ENCODE results near the gene BAIAP2L2. TPM values are rescaled to one million over a fixed set of nuclear protein-coding genes. Genes with fewer than 3 reads are reported as not detected.

Gene BAIAP2L2
- polyA plus RNA-seq, 1 donor from 2014 or later = 2.3 TPM

DNA sequence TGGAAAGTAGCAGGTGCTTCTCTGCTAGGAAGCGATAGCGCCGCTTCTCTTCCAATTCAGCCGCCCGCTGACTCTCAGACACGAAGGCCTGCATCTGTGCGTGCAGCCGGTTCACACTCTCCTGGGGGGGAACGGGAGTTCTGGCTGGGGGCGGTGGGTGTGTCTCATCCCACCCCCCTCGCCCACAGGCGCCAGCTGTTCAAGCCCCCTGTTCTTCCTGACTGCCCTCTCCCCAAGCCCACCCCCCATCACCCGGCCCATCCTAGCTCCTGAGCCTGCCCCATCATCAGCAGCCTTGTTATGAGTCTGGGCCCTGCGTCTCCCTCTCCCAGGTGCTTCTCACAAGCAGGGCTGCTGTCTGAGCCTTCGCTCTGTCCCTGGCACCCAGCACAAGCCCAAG, 13.4 kb downstream of the BAIAP2L2 start:
- H3K27me3 ChIP-seq (ENCODE audit: insufficient read depth, low read depth, low read length) = no peaks in the 10 kb centered on the region
- TF ChIP-seq EZH2 (IDR thresholded peaks at IDR 0.05; ENCODE audit: borderline replicate concordance, insufficient read depth, low read length, poor library complexity, severe bottlenecking) (no peak), POLR2AphosphoS5 (IDR thresholded peaks at IDR 0.05) (no peak), MXI1 (conservative IDR thresholded peaks at IDR 0.05; ENCODE audit: poor library complexity, severe bottlenecking) (no peak), TAF1 (IDR thresholded peaks at IDR 0.05; ENCODE audit: low read depth) (no peak), EP300 (conservative IDR thresholded peaks at IDR 0.05; ENCODE audit: poor library complexity, severe bottlenecking) (no peak), RAD21 (conservative IDR thresholded peaks at IDR 0.05) (no peak), SMC3 (conservative IDR thresholded peaks at IDR 0.05; ENCODE audit: poor library complexity) (no peak)
- TF ChIP-seq, protein P1, sequence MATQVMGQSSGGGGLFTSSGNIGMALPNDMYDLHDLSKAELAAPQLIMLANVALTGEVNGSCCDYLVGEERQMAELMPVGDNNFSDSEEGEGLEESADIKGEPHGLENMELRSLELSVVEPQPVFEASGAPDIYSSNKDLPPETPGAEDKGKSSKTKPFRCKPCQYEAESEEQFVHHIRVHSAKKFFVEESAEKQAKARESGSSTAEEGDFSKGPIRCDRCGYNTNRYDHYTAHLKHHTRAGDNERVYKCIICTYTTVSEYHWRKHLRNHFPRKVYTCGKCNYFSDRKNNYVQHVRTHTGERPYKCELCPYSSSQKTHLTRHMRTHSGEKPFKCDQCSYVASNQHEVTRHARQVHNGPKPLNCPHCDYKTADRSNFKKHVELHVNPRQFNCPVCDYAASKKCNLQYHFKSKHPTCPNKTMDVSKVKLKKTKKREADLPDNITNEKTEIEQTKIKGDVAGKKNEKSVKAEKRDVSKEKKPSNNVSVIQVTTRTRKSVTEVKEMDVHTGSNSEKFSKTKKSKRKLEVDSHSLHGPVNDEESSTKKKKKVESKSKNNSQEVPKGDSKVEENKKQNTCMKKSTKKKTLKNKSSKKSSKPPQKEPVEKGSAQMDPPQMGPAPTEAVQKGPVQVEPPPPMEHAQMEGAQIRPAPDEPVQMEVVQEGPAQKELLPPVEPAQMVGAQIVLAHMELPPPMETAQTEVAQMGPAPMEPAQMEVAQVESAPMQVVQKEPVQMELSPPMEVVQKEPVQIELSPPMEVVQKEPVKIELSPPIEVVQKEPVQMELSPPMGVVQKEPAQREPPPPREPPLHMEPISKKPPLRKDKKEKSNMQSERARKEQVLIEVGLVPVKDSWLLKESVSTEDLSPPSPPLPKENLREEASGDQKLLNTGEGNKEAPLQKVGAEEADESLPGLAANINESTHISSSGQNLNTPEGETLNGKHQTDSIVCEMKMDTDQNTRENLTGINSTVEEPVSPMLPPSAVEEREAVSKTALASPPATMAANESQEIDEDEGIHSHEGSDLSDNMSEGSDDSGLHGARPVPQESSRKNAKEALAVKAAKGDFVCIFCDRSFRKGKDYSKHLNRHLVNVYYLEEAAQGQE (IDR thresholded peaks at IDR 0.05; ENCODE audit: borderline replicate concordance) = no peak
- TF ChIP-seq, protein P2, sequence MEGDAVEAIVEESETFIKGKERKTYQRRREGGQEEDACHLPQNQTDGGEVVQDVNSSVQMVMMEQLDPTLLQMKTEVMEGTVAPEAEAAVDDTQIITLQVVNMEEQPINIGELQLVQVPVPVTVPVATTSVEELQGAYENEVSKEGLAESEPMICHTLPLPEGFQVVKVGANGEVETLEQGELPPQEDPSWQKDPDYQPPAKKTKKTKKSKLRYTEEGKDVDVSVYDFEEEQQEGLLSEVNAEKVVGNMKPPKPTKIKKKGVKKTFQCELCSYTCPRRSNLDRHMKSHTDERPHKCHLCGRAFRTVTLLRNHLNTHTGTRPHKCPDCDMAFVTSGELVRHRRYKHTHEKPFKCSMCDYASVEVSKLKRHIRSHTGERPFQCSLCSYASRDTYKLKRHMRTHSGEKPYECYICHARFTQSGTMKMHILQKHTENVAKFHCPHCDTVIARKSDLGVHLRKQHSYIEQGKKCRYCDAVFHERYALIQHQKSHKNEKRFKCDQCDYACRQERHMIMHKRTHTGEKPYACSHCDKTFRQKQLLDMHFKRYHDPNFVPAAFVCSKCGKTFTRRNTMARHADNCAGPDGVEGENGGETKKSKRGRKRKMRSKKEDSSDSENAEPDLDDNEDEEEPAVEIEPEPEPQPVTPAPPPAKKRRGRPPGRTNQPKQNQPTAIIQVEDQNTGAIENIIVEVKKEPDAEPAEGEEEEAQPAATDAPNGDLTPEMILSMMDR (IDR thresholded peaks at IDR 0.05; ENCODE audit: poor library complexity, severe bottlenecking) = no peak
- H3F3A ChIP-seq (ENCODE audit: insufficient read depth, low read length, poor library complexity, severe bottlenecking) = no peaks in the 10 kb centered on the region
- H3K27ac ChIP-seq (ENCODE audit: low read length) = no peak overlapping the region
- H3K4me3 ChIP-seq (ENCODE audit: low read length) = no peak overlapping the region
- no peaks in the 10 kb centered on the region for H3K79me2 ChIP-seq (replicated peaks; ENCODE audit: insufficient read depth, low read length)
- H3K9me2 ChIP-seq (ENCODE audit: insufficient read depth, low read length) = no peaks in the 10 kb centered on the region
- no peaks in the 10 kb centered on the region for H4K20me1 ChIP-seq (ENCODE audit: insufficient read depth)
- no peak overlapping the region for H3K9ac ChIP-seq (ENCODE audit: low read length)
- no peak overlapping the region for H3K4me2 ChIP-seq (ENCODE audit: low read length)
- H3K9me3 ChIP-seq (ENCODE audit: low read length) = no peaks in the 10 kb centered on the region
- H2AFZ ChIP-seq (ENCODE audit: low read depth, low read length) = no peak overlapping the region
- no peaks in the 10 kb centered on the region for H3K36me3 ChIP-seq (ENCODE audit: insufficient read depth, low read length)

DNA sequence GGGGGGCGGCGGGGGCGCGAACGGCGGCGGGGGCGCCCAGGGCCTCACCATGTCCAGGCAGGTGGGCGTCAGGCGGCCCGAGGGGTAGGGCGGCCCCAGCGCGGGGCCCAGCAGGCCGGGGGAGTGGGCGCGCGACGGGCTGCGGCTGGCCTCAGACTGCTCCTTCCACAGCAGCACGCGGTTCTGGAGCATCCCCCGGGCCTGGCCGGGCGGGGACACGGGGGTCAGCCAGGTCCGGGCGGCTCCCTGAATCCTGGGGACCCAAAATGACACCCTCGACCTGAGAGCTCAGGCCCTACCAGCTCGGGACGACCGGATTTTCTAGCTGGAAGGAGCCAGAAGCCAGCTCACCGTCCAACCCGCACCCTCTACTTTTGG, 21.0 kb downstream of the BAIAP2L2 start:
- Histone ChIP-seq H3F3A (ENCODE audit: insufficient read depth, low read length, poor library complexity, severe bottlenecking) (no peaks in the 10 kb centered on the region), H3K4me3 (ENCODE audit: low read length) (no peak overlapping the region), H3K27me3 (ENCODE audit: insufficient read depth, low read depth, low read length) (no peaks in the 10 kb centered on the region), H3K79me2 (replicated peaks; ENCODE audit: insufficient read depth, low read length) (no peaks in the 10 kb centered on the region), H2AFZ (ENCODE audit: low read depth, low read length) (no peak overlapping the region), H3K27ac (ENCODE audit: low read length) (no peak overlapping the region), H4K20me1 (ENCODE audit: insufficient read depth) (no peaks in the 10 kb centered on the region), H3K9ac (ENCODE audit: low read length) (no peak overlapping the region), H3K9me3 (ENCODE audit: low read length) (no peaks in the 10 kb centered on the region), H3K36me3 (ENCODE audit: insufficient read depth, low read length) (no peaks in the 10 kb centered on the region), H3K4me2 (ENCODE audit: low read length) (no peak overlapping the region), H3K9me2 (ENCODE audit: insufficient read depth, low read length) (no peaks in the 10 kb centered on the region)
- TF ChIP-seq EP300 (conservative IDR thresholded peaks at IDR 0.05; ENCODE audit: poor library complexity, severe bottlenecking) (no peak), SMC3 (conservative IDR thresholded peaks at IDR 0.05; ENCODE audit: poor library complexity) (no peak), EZH2 (IDR thresholded peaks at IDR 0.05; ENCODE audit: borderline replicate concordance, insufficient read depth, low read length, poor library complexity, severe bottlenecking) (no peak), RAD21 (conservative IDR thresholded peaks at IDR 0.05) (no peak), MXI1 (conservative IDR thresholded peaks at IDR 0.05; ENCODE audit: poor library complexity, severe bottlenecking) (no peak), TAF1 (IDR thresholded peaks at IDR 0.05; ENCODE audit: low read depth) (no peak), POLR2AphosphoS5 (IDR thresholded peaks at IDR 0.05) (no peak)
- TF ChIP-seq, protein P1 (IDR thresholded peaks at IDR 0.05; ENCODE audit: borderline replicate concordance) = no peak
- TF ChIP-seq, protein P2 (IDR thresholded peaks at IDR 0.05; ENCODE audit: poor library complexity, severe bottlenecking) = no peak

Data from neural cell (in vitro differentiated cells).